Midbrain (tissue), 1 donor: ENCODE data around the gene CCDC148.

Source experiments
- DNase-seq: peaks from one replicate; lab custom pipeline; 2025; lab: John Stamatoyannopoulos, UW

Gene CCDC148

GRCh38 chr2:158432117-158432516 lies 24.4 kb downstream of the CCDC148 start:
- no peak for DNase-seq

- no peak for DNase-seq
Observed at GRCh38 chr2:158414538-158414937, 42.0 kb downstream of the CCDC148 start.

GRCh38 chr2:158413581-158413980 lies 43.0 kb downstream of the CCDC148 start:
- no peak for DNase-seq

GRCh38 chr2:158412206-158412605 lies 44.3 kb downstream of the CCDC148 start:
- no peak for DNase-seq

- DNase-seq: no peak
Observed at GRCh38 chr2:158411748-158412147, 44.8 kb downstream of the CCDC148 start.

DNA sequence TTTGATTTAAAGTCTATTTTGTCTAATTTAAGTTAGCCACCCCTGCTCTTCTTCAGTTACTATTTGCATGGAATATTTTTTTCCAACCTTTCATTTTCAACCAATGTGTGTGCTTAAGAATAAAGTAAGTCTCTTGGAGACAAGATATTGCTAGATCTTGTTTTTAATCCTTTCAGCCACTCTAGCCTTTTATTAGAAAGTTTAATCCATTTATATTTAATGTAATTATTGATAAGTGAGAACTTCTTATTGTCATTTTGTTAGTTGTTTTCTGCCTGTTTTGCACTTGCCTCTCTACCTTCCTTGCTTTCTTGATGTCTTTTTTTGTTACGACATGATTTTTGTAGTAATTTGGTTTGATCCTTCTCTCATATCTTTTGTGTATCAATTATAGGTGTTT lies 46.4 kb downstream of the CCDC148 start:
- DNase-seq: no peak

DNA sequence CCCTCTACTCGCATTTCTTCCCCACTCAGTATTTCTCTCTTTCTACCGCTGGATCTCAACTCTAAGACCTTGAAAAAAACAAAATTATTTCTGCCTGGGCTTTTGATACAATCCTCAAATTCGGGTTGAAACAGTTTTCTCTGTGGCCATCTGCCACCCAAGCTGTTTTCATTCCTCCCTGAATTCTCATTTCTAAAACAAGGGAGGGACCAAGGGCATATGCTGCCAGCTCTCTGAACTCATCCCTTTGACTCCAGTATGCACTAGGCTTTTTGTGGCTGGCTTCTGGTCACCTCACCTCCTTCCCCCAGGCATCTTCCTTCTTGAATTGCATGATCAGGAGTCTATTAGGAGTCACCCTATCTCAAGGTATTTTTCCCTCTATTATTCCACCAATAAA lies 49.5 kb downstream of the CCDC148 start:
- no peak for DNase-seq

DNA sequence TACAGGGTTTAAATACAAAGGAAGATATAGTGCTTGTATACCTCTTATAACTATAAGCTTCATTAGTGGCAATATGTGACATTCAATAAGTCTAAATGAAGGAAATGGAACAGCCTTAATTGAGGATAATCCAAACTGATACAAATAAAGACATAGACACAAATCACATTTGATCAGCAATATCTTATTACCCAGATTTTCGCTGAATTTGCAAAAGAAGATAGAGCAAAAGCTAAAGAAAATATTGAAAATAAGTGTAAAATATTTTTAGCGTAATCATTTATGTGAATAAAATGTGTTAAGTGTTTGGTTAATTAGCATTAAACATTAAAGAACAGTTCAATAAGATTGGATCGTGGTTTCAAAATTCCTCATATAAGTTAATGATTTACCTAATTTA lies 51.2 kb downstream of the CCDC148 start:
- DNase-seq: no peak

DNA sequence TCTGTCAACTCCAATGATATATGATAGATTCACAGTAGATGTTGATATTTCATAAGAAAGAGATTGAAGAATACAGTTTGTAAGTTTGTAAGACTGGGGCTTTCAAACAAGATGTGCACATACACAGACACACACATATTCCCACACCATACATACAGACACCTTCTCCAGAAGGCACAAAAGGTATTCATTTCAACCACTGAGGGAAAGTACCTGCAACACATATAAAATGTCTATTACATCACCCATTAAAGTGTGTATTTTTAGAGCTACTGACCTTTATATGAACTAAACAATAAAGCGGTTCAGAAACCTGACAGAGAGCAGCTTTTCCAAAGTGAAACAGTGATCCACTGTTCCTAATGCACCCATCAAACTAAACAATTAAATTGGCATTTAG lies 53.3 kb downstream of the CCDC148 start:
- DNase-seq: no peak

GRCh38 chr2:158402665-158403064 lies 53.9 kb downstream of the CCDC148 start:
- DNase-seq: no peak

DNA sequence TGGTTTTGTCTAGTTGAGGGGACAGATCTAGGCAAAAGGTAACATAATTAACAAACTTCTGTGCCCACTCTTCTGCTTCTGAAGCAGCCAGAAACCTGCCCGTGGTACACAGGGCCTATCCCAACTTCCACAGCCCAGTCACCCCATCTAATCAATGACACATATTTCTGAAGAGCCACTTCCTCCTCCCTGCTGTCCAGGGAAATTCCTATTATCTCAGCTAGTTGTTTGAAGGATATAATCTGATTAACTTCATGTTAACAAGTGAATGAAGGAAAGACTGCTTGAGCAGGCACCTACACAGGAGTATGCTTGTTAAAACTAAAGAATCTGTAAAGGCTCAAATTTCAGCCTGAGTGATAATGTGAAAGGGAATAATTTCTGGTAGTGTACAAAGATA lies 61.4 kb downstream of the CCDC148 start:
- DNase-seq: no peak

- no peak for DNase-seq
Observed at GRCh38 chr2:158394453-158394852, 62.1 kb downstream of the CCDC148 start.

GRCh38 chr2:158393886-158394285 lies 62.7 kb downstream of the CCDC148 start:
- DNase-seq: no peak

DNA sequence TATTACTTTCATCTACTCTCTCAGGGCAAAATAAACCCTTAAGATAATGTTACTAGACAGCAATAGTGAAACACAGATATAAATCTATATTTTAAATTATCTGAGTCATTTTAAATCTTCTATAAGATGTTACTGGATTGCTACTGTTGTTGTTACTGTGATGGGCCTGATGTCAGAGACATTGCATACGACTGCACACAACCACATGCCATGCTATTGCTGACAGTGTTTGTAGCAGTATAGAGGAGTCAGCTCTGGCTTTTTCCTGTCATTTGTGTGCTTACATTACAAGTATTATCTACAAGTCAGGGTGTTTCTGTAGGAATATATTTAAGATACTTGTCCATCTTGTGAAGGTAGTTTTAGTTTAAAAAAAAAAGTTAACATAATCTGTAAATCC lies 63.9 kb downstream of the CCDC148 start:
- DNase-seq: no peak

GRCh38 chr2:158391876-158392275 lies 64.7 kb downstream of the CCDC148 start:
- DNase-seq: no peak

- DNase-seq: no peak
Observed at GRCh38 chr2:158391361-158391760, 65.2 kb downstream of the CCDC148 start.

DNA sequence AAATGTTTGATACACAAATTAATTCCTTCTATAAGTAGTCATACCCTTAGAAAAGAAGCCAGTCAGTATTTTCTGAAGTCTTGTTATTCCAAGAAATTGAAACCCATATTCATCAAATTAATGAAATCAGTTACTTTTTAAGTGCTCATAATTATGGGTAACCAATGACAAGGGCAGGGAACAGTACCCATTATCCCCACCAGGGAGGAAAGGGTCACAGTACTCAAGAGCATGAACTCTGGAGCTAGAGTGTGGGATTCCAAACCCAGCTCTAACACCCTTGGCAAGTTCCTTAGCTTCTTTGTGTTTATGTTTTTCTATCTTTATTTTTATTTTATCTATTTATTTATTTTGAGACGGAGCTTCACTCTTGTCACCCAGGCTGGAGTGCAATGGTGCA lies 68.4 kb downstream of the CCDC148 start:
- no peak for DNase-seq

DNA sequence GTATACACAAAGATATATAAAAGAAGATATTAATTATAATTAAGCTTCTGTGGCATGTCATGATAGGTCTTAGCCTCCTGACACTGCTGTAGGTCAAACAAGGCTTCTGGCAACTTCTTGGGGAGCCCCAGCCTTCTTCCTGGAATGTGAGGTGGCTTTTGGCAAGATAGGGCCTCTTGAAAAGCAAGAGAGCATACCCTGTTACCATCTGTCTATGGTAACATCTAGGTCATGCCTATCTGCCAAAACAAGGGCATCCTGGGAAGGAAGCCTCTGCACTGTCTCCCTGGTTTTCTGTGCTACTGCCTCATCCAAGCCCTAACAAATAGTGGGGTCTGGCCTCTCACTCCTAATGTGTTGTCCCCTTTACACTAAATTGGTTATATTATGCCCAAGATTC lies 70.9 kb downstream of the CCDC148 start:
- no peak for DNase-seq

DNA sequence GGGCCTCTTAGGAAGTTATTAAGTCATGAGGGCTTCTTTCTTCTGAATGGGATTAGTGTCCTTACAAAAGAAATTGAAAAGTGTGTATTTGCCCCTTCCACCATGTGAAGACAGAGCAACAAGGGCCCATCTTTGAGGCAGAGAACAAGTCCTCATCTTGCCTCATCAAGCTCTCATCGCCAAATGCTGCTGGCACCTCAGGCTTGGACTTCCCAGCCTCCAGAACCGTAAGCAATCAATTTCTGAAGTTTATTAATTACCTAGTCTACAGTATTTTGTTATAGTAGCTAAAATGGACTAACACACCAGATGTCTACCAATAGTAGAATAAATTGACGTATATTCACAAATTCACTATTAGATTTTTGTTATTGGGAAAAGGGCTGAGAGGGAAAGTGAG lies 74.6 kb downstream of the CCDC148 start:
- DNase-seq: no peak

DNA sequence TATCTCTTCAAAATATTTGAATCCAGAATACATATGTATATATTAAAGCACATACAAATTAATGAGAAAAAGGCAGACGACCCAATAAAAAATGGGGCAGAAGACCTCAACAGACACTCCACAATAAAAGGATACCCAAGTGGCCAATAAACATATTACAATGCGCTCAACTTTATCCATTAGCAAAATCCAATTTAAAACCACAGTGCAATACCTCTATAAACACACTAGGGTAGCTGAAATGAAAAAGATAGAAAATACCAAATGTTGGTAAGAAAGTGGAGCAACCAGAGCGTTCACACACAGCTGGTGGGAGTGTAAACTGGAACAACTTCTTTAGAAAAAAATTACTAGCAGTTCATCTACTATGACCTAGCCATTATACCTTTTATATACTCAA lies 75.3 kb downstream of the CCDC148 start:
- DNase-seq: no peak

DNA sequence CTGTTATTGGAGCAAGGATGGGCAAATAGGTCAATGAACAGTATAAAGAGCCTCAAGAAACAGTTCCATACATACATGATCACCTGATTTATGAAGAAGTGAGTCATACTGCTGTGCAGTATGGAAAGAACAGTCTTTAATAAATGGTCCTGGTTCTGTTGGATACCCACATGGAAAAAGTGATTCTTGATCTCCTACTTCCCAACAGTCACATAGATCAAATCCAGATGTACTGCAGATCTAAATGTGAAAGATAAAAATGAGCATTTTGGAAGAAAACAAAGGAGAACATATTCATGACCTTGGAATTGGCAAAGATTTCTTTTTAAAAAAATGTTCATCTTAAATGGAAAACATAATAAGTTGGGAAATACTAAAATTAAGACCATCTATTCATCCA lies 75.8 kb downstream of the CCDC148 start:
- DNase-seq: no peak

DNA sequence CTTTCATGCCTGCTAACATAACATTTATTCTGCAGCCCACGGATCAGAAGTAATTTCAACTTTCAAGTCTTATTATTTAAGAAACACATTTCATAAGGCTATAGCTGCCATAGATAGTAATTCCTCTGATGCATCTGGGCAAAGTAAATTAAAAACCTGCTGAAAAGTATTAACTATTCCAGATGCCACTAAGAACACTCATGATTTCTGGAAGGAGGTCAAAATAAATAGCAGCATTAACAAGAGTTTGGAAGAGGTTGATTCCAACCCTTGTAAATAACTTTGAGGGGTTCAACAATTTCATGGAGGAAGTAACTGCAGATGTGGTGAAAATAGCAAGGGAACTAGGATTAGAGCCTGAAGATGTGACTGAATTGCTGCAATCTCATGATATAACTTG lies 77.6 kb downstream of the CCDC148 start:
- DNase-seq: no peak

- no peak for DNase-seq
Observed at GRCh38 chr2:158366342-158366741, 90.2 kb downstream of the CCDC148 start.

DNA sequence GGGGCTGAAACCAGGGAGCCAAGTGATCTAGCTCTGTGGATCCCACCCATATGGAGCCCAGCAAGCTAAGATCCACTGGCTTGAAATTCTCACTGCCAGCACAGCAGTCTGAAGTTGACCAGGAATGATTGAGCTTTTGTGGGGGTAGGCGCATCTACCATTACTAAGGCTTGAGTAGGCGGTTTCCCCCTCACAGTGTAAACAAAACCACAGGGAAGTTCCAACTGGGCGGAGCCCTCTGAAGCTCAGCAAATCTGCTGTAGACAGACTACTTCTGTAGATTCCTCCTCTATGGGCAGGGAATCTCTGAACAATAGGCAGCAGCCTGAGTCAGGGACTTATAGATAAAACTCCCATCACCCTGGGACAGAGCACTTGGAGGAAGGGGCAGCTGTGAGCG lies 96.7 kb downstream of the CCDC148 start:
- no peak for DNase-seq

- DNase-seq: no peak
Observed at GRCh38 chr2:158357699-158358098, 98.9 kb downstream of the CCDC148 start.
